ENCODE measurements around the gene SPRYD3. TPM values are rescaled to one million over a fixed set of nuclear protein-coding genes. Genes with fewer than 3 reads are reported as not detected.

The SPRYD3 gene
- total RNA-seq, 3 donors from 2014 or later, result 31.8 to 45.8 (median 36.3) TPM

GRCh38 chr12:53105712-53106439 lies 26.7 kb upstream of the SPRYD3 start:
- Histone ChIP-seq H3K4me1 (no peaks in the 10 kb centered on the region), H3K9me3 (no peaks in the 10 kb centered on the region), H3K27ac (peak overlapping the region in 1 of 2 donors; percentile 42), H3K4me3 (no peak overlapping the region), H3K36me3 (no peaks in the 10 kb centered on the region), H3K27me3 (no peaks in the 10 kb centered on the region)
- DNase-seq (ENCODE audit: low spot score in 2 of 2), result no peak
- intact Hi-C loops (cut with DNase I; ENCODE audit: low total_unique reads), result no loop called here
- TF ChIP-seq CTCF (IDR thresholded peaks at IDR 0.05), result no peak
- no peak for TF ChIP-seq POLR2A (IDR thresholded peaks at IDR 0.05)
- no peak for TF ChIP-seq POLR2AphosphoS5 (IDR thresholded peaks at IDR 0.05)

GRCh38 chr12:53105256-53105655 lies 26.1 kb upstream of the SPRYD3 start:
- no peaks in the 10 kb centered on the region for H3K4me1 ChIP-seq
- no peaks in the 10 kb centered on the region for H3K27me3 ChIP-seq
- TF ChIP-seq CTCF (IDR thresholded peaks at IDR 0.05) (no peak), POLR2A (IDR thresholded peaks at IDR 0.05) (no peak), POLR2AphosphoS5 (IDR thresholded peaks at IDR 0.05) (no peak)
- intact Hi-C loops (cut with DNase I; ENCODE audit: low total_unique reads), result no loop called here
- H3K27ac ChIP-seq, result peak overlapping the region in 1 of 2 donors; percentile 28
- no peak overlapping the region for H3K4me3 ChIP-seq
- DNase-seq (ENCODE audit: low spot score in 2 of 2), result no peak
- no peaks in the 10 kb centered on the region for H3K36me3 ChIP-seq
- no peaks in the 10 kb centered on the region for H3K9me3 ChIP-seq

GRCh38 chr12:53103860-53104305 lies 24.7 kb upstream of the SPRYD3 start:
- intact Hi-C loops (cut with DNase I; ENCODE audit: low total_unique reads), result no loop called here
- Histone ChIP-seq H3K4me3 (no peak overlapping the region), H3K27ac (no peak overlapping the region), H3K4me1 (no peaks in the 10 kb centered on the region), H3K36me3 (no peaks in the 10 kb centered on the region), H3K9me3 (no peaks in the 10 kb centered on the region), H3K27me3 (no peaks in the 10 kb centered on the region)
- no peak for DNase-seq (ENCODE audit: low spot score in 2 of 2)
- TF ChIP-seq POLR2A (IDR thresholded peaks at IDR 0.05), result no peak
- TF ChIP-seq CTCF (IDR thresholded peaks at IDR 0.05), result no peak
- no peak for TF ChIP-seq POLR2AphosphoS5 (IDR thresholded peaks at IDR 0.05)

GRCh38 chr12:53102883-53103807 lies 24.0 kb upstream of the SPRYD3 start, which contains the start of gene SOAT2:
TSS of gene SOAT2 (plus strand) at chr12:53103486. CDS start at chr12:53103578, 92 bp downstream.
- H3K27me3 ChIP-seq, result no peaks in the 10 kb centered on the region
- no peak for DNase-seq (ENCODE audit: low spot score in 2 of 2)
- H3K9me3 ChIP-seq, result no peaks in the 10 kb centered on the region
- H3K4me1 ChIP-seq, result peaks cover 0 to 4% of the 10 kb centered on the region in 2 donors
- H3K27ac ChIP-seq, result no peak within 1 kb of the TSS
- intact Hi-C loops (cut with DNase I; ENCODE audit: low total_unique reads), result no loop called here
- no peak within 1 kb of the TSS for H3K4me3 ChIP-seq
- H3K36me3 ChIP-seq, result no peaks in the 10 kb centered on the region
- TF ChIP-seq POLR2A (IDR thresholded peaks at IDR 0.05), result no peak
- no peak for TF ChIP-seq CTCF (IDR thresholded peaks at IDR 0.05)
- no peak for TF ChIP-seq POLR2AphosphoS5 (IDR thresholded peaks at IDR 0.05)
